Measurements from ENCODE around the gene KIRREL1. TPM values are rescaled to one million over a fixed set of nuclear protein-coding genes. Genes with fewer than 3 reads are reported as not detected.

Gene KIRREL1
- total RNA-seq, 1 experiment from 2014 or later, result 30.7 TPM

DNA sequence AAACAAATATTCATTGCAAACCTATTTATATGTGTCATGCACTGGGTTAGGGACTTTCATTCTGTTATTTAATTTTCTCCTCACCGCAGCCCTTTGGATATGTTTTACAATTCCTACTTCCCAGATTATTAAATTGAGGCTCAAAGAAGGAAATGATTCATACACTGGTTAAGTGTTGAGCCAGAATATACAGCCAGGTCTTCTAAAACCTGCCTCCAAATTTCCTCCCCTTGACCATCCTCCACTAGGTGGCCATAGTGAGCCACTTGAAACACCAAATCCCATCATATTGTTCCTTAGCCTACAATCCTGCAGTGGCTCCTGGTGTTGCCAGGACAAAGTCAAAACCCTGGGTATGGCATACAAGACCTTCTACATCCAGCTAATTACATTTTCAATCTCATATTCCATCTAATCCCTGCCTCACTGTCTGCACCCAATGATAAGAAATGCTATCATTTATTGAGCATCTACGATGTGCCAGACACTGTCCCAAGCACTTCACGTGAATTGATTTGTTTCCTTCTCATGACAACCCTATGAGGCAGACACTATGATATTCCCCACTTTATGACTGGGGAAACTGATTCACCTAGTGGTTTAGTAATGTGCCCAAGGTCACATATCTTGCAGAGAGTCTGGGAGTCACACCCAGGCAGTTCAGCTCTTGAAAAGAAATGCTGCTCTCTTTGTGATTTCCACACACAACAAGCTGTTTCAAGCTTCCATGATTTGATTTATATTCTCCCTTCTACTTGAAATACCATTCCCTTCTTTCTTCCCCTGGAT is 23.6 kb upstream of the KIRREL1 start:
- Histone ChIP-seq H3K9me3 (ENCODE audit: insufficient read depth, low read depth) (no peaks in the 10 kb centered on the region), H3K4me1 (replicated peaks; ENCODE audit: insufficient read depth) (no peaks in the 10 kb centered on the region), H3K79me2 (ENCODE audit: low read depth) (no peaks in the 10 kb centered on the region), H4K20me1 (ENCODE audit: insufficient read depth) (no peaks in the 10 kb centered on the region), H2AFZ (no peak overlapping the region), H3K4me2 (no peak overlapping the region), H3F3A (ENCODE audit: insufficient read depth, low read depth) (no peaks in the 10 kb centered on the region), H3K27me3 (ENCODE audit: insufficient read depth, low read depth) (peaks cover 22% of the 10 kb centered on the region; the same call in 1 of the 2 replicates), H3K9me2 (ENCODE audit: insufficient read depth) (no peaks in the 10 kb centered on the region), H3K4me3 (no peak overlapping the region), H3K27ac (no peak overlapping the region), H3K36me3 (ENCODE audit: low read depth) (no peaks in the 10 kb centered on the region)
- peak; percentile 45 to 49 for DNase-seq
- no TSS peak for BruUV-seq (replicated peaks)
- intact Hi-C loops (cut with micrococcal nuclease; ENCODE audit: unreplicated experiment), result loop anchor here (1.0 to 10.0 kb wide), 5 partner anchors 22 to 1105 kb away; partner anchors contain the start of genes AIM2 and IFI16
- ChIA-PET CTCF (interaction anchor here (1.2 kb wide), 1 partner anchor 151 kb away, joined by 4 read pairs; no protein-coding TSS in a partner anchor), POLR2A (ENCODE audit: unreplicated experiment) (no interaction called here)
- TF ChIP-seq, protein P1, sequence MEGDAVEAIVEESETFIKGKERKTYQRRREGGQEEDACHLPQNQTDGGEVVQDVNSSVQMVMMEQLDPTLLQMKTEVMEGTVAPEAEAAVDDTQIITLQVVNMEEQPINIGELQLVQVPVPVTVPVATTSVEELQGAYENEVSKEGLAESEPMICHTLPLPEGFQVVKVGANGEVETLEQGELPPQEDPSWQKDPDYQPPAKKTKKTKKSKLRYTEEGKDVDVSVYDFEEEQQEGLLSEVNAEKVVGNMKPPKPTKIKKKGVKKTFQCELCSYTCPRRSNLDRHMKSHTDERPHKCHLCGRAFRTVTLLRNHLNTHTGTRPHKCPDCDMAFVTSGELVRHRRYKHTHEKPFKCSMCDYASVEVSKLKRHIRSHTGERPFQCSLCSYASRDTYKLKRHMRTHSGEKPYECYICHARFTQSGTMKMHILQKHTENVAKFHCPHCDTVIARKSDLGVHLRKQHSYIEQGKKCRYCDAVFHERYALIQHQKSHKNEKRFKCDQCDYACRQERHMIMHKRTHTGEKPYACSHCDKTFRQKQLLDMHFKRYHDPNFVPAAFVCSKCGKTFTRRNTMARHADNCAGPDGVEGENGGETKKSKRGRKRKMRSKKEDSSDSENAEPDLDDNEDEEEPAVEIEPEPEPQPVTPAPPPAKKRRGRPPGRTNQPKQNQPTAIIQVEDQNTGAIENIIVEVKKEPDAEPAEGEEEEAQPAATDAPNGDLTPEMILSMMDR (conservative IDR thresholded peaks at IDR 0.05), result peak; percentile 77
- TF ChIP-seq EZH2 (IDR thresholded peaks at IDR 0.05; ENCODE audit: low read depth), result no peak

DNA sequence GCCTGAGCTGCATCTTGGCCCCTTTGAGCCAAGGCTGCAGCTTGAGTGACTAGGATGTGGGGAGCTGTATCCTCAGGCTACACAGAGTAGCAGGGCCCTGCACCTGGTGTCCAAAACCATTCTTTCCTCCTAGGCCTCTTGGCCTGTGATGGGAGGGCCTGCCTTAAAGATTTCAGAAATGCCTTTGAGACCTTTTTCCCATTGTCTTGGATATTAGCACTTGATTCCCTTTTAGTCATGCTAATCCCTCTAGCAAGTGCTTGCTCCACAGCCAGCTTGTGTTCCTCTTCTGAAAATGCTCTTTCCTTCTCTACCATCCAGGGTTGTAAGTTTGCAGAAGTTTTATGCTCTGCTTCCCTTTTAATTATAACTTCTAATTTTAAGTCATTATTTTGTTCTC is 21.7 kb upstream of the KIRREL1 start:
- H3K9me3 ChIP-seq (ENCODE audit: insufficient read depth, low read depth), result no peaks in the 10 kb centered on the region
- ChIA-PET POLR2A (ENCODE audit: unreplicated experiment) (no interaction called here), CTCF (no interaction called here)
- no peaks in the 10 kb centered on the region for H3K9me2 ChIP-seq (ENCODE audit: insufficient read depth)
- H3K36me3 ChIP-seq (ENCODE audit: low read depth), result no peaks in the 10 kb centered on the region
- H3K4me1 ChIP-seq (replicated peaks; ENCODE audit: insufficient read depth), result no peaks in the 10 kb centered on the region
- no TSS peak for BruUV-seq (replicated peaks)
- no peaks in the 10 kb centered on the region for H3K79me2 ChIP-seq (ENCODE audit: low read depth)
- no peak for DNase-seq
- H3K4me2 ChIP-seq, result no peak overlapping the region
- H2AFZ ChIP-seq, result no peak overlapping the region
- no peaks in the 10 kb centered on the region for H3F3A ChIP-seq (ENCODE audit: insufficient read depth, low read depth)
- H3K27ac ChIP-seq, result no peak overlapping the region
- intact Hi-C loops (cut with micrococcal nuclease; ENCODE audit: unreplicated experiment), result no loop called here
- TF ChIP-seq EZH2 (IDR thresholded peaks at IDR 0.05; ENCODE audit: low read depth), result no peak
- TF ChIP-seq, protein P1 (conservative IDR thresholded peaks at IDR 0.05), result no peak
- no peak overlapping the region for H3K4me3 ChIP-seq
- H3K27me3 ChIP-seq (ENCODE audit: insufficient read depth, low read depth), result peaks cover 14% of the 10 kb centered on the region; the same call in 1 of the 2 replicates
- no peaks in the 10 kb centered on the region for H4K20me1 ChIP-seq (ENCODE audit: insufficient read depth)

DNA sequence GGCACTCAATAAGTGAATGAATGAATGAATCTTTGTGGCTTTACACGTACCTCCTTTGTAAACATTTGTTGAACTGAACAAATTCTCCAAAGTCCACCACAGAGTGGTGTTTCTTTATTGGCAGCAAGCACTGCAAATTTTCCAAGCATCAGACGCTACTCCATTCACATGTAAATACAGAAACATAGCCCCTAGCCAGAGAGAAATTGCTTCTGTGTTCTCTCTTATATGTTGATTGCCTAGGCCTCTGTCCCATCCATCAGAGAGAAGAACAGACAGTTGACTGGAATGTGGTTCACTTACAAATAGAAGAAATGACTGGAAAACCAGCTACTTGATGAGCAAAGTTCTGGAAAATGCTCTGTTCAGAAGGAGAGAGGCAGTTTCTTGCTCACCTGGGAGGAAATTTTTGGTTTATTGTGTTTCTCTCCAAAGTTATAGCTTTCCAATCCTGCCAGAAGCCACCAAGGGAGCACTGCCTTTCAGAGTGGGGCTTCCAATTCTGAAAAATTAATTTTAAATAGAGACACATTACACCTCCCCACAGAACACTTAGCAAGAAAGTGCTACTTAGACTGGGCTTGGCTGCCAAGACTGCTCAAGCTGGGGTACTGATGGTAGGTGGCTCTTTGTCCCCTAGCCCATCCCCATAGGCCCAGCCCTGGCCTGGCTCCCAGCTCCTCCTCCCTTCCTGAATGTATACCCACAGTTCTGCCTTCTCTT is 18.1 kb upstream of the KIRREL1 start:
- no TSS peak for BruUV-seq (replicated peaks)
- CTCF ChIA-PET, result interaction anchor here (0.6 kb wide), 1 partner anchor 18 kb away, joined by 16 read pairs; the partner anchor contains the start of gene KIRREL1
- no peak for DNase-seq

More for the DNA sequence above, 18.1 kb upstream of the KIRREL1 start:
- Histone ChIP-seq H3K27me3 (ENCODE audit: insufficient read depth, low read depth) (peaks cover 9% of the 10 kb centered on the region; the same call in 1 of the 2 replicates), H3K9me3 (ENCODE audit: insufficient read depth, low read depth) (no peaks in the 10 kb centered on the region), H3K4me2 (no peak overlapping the region), H3K79me2 (ENCODE audit: low read depth) (no peaks in the 10 kb centered on the region), H3K4me3 (no peak overlapping the region), H3F3A (ENCODE audit: insufficient read depth, low read depth) (no peaks in the 10 kb centered on the region), H2AFZ (no peak overlapping the region), H3K9me2 (ENCODE audit: insufficient read depth) (no peaks in the 10 kb centered on the region), H3K36me3 (ENCODE audit: low read depth) (no peaks in the 10 kb centered on the region), H4K20me1 (ENCODE audit: insufficient read depth) (no peaks in the 10 kb centered on the region), H3K4me1 (replicated peaks; ENCODE audit: insufficient read depth) (no peaks in the 10 kb centered on the region), H3K27ac (no peak overlapping the region)
- POLR2A ChIA-PET (ENCODE audit: unreplicated experiment), result no interaction called here
- no peak for TF ChIP-seq EZH2 (IDR thresholded peaks at IDR 0.05; ENCODE audit: low read depth)
- TF ChIP-seq, protein P1 (conservative IDR thresholded peaks at IDR 0.05), result no peak
- intact Hi-C loops (cut with micrococcal nuclease; ENCODE audit: unreplicated experiment), result no loop called here

Measured in PC-9 (cell line).